Ramos (cell line): ENCODE results near the gene SULT1A1.

Source experiments
- in situ Hi-C: fragments of 300-500 bp; cut with MboI; formaldehyde crosslinking; loops from one replicate; pipeline ENCODE4 v1.14.3; 2022; ENCODE audit warnings: low sequenced_read_pairs; ENCODE audit not compliant: unreplicated experiment

SULT1A1 gene

DNA sequence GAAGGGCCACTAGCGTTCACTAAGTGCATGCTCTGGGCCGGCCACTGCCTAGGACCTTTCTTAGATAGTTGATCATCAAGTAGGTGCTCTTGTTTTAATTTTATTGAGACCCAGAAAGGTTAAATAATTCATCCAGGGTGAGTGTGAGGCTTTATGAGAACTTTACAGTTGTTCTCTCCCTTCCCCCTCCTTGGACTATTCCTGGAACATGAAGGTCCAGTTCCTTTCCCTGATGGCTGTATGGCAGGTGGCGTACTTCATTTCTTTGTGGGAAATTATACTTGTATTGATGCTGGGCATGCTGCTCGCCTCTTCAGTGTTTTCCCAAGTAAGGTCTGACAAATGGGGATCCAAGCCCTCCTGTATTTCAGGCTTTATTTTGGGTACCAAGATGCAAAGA, 47.6 kb downstream of the SULT1A1 start:
- in situ Hi-C loops = no loop called here

DNA sequence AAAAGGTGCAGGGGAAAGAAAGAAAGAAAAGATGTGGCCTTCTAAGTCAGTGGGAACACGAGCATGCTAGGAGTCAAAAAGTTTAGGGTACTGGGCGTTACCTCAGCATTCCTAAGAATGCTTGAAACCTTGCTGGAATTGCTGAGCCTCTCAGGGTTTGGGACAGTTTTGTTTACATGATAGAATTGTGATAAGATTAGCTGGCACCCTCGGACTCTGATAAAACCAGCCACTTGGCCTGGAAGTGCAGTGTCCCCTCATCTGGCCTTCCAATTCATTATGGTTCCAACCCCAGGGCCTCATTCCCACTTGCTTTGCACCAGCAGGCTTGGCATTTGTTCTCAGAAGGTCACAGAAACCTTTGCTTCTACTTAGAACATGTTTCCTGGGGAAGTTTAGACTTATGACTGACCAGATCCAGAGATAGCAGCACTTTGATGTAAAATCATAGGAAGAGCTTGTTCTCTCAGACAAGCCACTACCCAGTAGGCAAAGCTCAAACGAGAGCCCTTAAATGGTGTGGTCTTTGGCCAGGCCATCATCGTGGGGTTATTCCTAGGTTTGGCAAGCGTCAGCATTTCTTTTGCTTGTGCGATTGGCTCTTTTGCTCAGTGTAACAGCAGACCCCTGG, 48.2 kb downstream of the SULT1A1 start:
- in situ Hi-C loops = no loop called here

DNA sequence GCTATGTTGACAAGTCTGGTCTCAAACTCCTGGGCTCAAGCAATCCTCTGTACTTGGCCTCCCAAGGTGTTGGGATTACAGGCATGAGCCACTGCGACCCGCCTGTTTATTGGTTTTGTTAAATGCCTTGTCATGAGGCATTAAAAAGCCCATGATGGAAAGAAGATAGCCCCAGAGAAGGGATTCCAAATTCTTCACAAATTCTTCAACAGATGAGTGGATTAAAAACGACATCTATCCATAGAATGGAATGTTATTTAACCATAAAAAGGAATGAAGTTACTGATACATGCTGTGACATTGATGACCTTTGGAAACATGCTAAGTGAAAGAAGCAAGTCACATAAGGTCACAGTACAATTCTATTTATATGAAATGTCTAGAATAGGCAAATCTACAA, 51.4 kb downstream of the SULT1A1 start:
- in situ Hi-C loops = no loop called here

DNA sequence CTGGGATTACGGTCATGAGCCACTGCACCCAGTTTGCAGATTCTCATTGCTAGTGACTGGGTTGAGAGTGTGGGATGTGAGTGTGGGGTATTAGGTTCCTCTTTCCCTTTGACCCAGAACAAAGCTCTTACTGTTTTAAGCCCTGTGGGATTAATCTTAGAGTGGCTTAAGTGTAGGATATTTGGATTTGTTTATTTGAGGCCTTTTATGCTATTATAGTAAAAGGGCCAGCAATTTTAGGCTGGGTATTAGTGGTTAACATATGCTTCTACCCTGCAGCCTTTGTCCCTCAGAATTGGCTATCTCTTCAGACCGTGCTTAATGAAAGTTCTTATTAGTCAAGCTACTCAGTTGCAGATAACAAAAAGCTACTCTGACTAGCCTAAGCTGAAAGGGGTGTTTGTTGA, 52.9 kb downstream of the SULT1A1 start:
- in situ Hi-C loops = no loop called here

DNA sequence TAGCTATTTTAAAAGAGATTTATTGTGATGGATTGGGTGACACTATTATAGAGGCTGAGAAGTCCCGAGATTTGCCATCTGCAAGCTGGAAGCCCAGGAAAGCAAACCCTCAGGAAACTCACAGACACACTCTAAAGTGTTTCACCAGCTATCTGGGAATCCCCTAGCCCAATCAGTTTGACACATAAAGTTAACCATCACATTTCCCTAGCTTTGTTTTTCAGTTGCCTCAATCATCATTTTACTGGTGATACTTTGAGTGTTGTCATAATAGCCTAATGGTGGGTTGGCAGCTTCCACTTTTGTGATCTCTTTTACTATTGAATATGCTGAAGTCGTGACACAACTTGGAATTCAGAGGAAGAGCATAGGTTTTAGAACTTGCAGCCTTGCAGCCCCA, 54.3 kb downstream of the SULT1A1 start:
- in situ Hi-C loops = no loop called here
